ENCODE measurements around the gene TRRAP.
A peak's percentile ranks its signal among the peaks of the same experiment; 100 is the strongest.

Gene TRRAP

DNA sequence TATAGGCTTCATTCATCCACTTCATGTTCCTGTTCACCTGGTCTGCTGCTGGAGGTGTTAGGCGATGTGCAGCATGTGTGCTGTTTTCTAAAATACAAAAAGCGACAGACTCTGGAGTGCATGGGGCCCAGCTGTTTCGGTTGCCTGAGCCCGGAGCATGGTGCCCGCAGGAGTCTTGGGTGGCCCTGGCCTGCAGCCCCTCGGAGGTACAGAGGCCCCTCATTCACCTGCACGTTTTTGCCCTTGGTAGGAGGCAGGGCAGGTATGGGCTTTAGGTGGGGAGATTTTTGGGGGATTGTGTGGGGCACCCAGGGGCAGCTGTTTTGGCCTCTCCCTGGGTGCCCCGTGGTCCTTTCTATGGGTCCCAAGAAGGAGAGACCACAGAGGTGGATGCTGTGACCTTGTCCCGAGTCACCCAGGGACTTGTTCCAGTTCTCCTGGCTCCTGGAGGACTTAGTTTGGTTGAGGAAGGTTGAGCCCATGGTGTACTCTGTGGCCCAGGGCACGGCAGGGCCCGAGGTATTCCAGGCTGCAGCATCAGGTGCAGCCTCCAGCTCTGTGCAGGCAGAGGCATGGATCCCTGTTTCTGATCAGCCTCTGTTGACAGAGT, 130.7 kb downstream of the TRRAP start:
- no peak for DNase-seq

DNA sequence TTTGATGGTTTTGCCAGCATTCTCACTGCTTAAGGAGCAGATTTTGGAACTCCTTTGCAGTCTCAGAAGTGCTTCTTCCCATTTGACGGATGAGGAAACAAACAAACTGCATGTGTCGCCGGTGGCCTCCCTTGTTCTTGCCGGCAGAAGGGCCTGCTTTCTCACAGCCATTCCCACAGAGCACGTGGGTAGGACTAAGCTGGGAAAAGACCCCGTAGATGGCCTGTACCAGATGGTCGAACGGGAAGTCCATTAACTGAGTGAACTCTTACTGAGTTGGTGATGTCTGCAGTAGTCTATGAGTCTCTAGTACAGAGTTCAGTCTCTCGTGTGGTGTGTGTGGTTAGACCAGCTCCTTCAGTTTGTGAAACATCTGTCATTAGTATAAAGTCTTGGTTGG, 131.9 kb downstream of the TRRAP start:
- DNase-seq = no peak

GRCh38 chr7:99011341-99011705, 133.0 kb downstream of the TRRAP start:
- DNase-seq = no peak

GRCh38 chr7:99011706-99012404, 133.5 kb downstream of the TRRAP start:
- DNase-seq = no peak

- DNase-seq = no peak
Observed at GRCh38 chr7:99012722-99013121, 134.4 kb downstream of the TRRAP start.

- no peak for DNase-seq
Observed at GRCh38 chr7:99013266-99014112, 135.2 kb downstream of the TRRAP start.

DNA sequence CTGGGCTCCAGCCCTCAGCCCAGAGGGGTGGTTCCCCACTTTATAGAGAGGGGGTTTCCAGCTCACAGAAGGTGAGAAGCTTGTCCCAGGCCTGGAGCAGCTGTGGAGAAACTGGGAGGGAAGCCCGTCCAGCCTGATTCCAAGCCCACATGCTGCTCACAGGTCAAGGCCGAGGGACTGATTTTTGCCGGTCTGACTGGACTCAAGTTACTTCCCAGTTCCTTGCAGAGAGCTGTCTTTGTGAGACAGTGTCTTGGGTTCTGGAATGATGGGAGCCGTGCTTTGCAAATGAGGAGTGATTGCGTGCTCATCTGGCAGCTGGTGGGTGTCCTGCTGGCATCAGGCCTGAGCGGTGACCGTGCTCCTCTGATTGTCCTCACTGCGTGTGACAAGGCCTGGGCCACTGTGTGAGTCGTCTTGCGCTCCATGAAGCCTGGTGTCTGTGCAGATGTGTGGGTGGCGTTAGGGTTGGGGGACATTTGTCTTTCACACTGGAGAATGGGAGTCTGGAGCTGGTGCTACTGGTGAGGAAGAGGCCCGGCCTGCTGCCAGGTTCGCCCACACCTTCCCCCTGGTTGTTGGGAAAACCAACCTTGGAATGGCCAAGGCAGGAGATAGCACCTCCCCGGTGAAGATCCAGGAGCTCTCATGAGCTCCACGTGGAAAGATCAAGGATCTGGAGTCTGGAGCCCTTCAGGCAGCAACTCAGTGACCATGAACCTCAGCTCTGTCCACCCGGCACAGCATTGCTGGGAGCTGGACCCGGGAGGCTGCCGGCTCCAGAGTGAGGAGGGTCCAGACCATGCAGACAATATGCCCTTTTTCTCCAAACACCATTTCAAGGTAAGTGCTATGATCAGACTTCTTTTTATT, 136.0 kb downstream of the TRRAP start:
- DNase-seq = no peak

DNA sequence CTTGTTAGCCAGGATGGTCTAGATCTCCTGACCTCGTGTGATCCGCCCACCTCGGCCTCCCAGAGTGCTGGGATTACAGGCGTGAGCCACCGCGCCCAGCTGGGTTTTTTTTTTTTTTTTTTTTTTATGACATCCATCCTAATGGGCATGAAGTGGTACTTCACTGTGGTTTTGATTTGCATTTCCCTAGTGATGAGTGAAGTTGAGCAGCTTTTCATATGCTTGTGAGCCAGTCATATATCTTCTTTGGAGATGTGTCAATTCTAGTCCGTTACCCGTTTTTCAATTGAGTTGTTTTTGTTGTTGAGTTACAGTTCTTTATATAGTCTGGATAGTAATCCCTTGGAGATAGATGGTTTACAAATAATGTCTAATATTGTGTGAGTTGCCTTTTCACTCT, 137.9 kb downstream of the TRRAP start:
- DNase-seq = no peak

DNA sequence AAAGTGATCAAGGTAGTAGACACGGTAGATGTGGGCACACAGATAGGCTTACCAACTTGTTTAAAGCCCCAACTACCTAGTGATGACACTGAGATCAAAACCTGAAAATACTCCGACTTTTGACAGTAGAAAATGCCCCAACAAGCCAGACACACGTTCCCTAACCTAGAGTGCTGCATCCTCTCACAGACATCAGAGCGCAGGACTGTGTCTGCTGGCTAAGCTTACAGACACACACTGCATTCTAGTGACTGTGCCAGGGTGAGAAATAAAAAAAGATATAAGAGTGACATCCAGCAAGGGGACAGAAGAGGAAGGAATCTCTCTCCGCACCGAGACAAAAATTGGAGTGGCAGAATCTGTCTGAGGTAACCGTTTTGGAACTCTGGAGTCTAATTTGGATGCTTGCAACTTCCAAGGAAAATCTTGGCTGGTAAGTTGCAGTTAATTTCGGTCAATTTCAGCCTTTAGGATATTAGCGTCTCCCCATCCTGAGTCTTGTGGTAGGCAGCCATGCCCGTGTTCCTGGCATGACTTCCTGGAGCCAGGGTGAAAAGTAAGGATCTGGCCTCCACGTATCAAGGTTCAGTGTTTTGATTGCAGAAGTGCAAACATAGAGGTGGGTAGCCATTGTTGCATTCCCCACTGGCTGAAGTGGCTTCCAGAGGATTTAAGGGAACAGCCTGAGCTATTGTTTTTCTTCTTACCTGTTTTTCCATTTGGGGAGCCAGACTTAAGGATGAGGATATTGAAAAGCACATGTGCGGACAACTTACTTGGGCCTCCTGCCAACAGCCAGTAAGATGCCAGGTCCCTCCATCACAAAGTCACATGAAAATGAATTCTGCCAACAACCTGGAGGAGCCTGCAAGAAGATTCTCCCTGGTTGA, 141.4 kb downstream of the TRRAP start:
- no peak for DNase-seq

DNA sequence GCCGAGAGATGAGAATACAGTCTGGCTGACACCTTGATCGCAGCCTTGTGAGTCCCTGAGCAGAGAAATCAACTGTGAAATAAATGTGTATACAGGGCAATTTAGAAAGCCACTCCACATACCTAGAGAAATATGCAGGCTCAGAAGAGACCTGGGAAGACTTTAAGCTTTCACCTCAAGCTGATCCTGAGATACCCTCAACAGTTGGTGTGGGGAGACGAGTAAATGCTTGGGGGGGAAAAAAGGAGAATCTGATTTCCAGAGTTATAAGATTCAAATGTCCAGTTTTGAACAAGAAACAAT, 142.0 kb downstream of the TRRAP start:
- no peak for DNase-seq

GRCh38 chr7:99021941-99022560, 143.7 kb downstream of the TRRAP start:
- no peak for DNase-seq

- DNase-seq = peak; percentile 63
Observed at GRCh38 chr7:99024066-99024465, 145.7 kb downstream of the TRRAP start.

GRCh38 chr7:99027241-99027640, 148.9 kb downstream of the TRRAP start:
- no peak for DNase-seq

DNA sequence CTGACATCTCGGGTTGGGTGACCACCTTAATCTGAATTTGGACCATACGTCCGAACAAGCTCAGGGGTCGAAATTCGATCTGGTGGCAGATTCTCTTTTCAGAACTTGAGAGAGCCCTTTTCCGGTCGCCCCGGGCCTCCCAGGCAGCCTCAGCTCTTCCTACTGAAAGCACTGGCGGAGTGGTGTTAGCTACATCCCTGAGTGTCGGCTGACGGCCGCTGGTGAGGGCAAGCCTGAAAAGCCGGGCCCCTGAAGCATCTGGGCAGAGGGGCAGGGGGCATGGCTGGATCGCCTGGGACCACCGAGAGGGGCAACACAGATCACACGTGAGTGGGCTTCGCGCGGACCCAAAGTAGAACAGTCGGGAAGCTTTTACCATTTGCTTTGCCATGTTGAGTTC, 149.5 kb downstream of the TRRAP start:
- no peak for DNase-seq

DNA sequence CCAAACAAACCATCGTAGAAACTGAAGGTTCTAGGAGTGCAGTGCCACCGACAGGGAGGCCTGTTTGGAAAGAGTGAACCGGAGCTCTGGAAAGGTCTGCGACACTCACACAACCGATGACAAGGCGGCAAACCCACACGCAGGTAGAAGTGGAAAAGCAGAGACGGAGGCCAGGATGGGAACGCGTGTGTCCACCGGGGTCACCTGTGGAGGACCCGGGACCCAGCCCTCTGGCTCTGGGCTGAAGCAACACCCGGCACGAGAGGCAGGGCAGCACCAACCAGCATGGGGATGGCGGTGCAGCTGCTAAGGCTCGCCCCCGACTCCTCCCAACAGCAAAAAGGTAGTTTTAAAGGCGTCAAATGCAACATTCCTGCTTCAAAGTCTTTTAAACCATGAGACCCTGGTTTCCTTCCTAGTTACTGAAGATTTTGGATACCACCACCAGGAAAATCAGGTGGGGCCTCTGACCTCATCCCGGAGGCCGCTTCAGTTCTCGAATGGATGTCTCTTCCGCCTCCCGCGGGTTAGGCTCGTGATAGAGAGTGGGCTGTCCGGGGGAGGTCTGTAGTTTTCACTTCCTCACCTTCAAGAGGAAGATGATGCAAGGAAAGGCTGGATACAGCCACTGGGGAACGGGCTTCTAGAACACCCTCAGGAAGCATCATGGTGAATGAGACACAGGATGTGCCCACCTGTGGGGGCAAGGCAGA, 150.1 kb downstream of the TRRAP start:
- DNase-seq = no peak

GRCh38 chr7:99029466-99030435, 151.4 kb downstream of the TRRAP start:
- no peak for DNase-seq

DNA sequence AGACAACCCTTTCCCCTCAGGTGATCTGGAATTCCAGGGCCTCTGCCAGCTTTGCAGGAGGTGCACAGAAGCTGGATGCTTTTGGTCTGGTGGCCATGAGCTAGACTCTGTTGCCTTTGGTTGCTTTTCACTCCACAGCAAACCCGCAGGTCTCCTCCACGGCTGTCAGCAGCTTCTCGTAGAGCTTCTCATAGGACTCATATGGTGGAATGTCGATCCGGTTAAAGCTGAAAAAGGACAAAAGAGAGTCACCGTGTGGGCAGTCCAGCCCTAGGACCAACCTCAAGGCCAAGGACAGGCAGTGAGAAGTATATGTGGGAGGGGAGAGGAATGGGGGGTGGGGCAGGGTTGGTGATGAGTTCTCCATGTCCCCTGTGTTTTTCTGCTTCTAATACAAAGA, 152.1 kb downstream of the TRRAP start:
- no peak for DNase-seq

DNA sequence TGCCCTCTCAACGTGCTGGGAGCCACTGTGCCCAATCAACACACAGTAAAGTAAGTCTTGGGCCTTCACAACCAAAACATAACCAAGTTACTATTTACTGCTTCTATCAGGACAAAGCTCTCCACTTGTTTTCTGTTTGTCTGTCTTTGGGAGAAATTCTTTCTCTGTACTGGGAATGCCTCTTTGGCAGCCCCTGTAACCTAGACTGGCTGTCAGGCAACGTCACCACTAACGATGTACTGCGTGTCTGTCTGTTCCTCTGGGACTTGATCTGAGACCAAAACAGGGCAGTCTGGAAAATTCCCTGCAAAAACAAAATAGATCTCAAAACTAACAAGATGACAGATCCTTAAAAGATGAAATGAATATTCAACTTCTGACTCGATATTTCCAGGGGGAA, 152.6 kb downstream of the TRRAP start:
- DNase-seq = no peak

- no peak for DNase-seq
Observed at GRCh38 chr7:99031496-99031895, 153.2 kb downstream of the TRRAP start.

GRCh38 chr7:99032928-99033327, 154.6 kb downstream of the TRRAP start:
- DNase-seq = no peak

Measured in fibroblast of skin of right biceps (primary cell).